ENCODE measurements around the gene NPAS3. TPM values are rescaled to one million over a fixed set of nuclear protein-coding genes. Genes with fewer than 3 reads are reported as not detected.

The NPAS3 gene
- total RNA-seq, 1 experiment from 2014 or later, result 0.90 TPM

DNA sequence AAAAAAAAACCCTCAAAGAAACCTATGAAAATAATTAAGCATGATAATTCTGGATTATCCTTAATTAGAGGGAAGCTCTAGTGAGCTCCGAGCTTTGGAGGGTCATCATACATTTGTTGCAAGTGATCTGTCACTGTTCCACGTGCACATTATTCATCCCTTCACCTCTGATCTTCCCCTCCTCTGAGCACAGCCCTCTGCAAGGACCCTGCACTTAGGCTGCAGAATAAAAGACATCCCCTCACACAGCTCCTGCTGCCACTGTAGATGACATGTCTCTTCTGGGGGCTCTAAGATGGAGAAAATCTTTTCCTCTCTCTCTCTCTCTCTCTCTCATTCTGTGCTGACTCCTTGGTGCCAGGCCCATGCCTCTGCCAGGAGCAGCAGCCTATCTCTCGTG, 711.8 kb downstream of the NPAS3 start:
- no peak for DNase-seq (ENCODE audit: low read depth, low spot score)
- in situ Hi-C loops (cut with HindIII; ENCODE audit: low pct_unique_long_range_greater_than_20kb, low sequenced_read_pairs), result no loop called here

DNA sequence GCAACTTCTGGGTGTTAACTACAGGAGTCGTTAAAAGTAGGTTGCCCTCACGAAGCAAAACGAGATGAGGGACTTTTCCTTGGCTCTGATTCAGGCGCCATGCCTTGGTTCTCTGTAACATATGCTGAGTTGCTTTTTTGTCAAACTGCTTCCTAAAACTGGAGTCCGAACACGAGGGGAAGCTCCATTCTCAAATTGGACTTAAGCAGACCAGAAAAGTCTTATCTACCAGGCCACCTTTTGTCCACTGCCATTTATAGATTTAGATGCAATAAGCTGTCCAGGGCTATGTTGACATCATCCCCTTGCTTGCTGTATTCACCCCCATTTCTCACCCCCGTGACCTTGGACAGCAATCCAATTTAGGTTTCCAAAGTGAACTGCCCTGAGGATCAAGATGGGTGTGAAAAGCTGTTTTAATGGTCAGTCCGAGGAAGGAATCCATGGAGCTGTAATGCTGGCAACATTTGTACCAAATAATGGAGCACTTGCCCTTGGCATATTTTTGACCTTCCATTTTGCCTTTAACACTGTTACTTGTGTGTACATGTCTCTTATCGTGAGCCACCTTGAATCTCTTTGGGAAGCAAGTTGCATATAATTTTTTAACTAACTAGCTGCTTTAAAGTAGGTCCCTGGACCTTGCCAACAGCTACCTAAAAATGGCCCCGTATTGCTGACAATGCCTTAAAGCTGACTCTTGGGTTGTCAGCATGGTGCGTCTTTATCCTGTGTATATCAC, 714.1 kb downstream of the NPAS3 start:
- DNase-seq (ENCODE audit: low read depth, low spot score), result no peak
- in situ Hi-C loops (cut with HindIII; ENCODE audit: low pct_unique_long_range_greater_than_20kb, low sequenced_read_pairs), result no loop called here

DNA sequence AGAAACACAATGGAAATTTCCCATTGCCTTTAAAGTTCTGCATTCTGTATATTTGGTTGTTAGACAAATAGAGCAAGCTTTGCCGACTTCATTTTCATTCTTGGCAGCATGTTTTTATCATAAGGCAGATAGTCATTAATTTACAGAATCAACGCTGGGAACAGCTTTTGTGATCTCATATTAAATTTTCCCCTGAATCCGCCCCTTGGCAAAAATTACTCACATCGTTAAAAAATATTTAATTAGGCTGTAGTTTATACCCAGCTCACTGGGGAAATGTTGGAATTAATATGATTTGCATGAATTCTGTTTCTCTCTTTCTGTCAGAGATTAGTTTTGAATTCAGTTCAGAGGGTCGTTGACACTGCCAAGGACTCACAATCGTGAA, 714.6 kb downstream of the NPAS3 start:
- no peak for DNase-seq (ENCODE audit: low read depth, low spot score)

DNA sequence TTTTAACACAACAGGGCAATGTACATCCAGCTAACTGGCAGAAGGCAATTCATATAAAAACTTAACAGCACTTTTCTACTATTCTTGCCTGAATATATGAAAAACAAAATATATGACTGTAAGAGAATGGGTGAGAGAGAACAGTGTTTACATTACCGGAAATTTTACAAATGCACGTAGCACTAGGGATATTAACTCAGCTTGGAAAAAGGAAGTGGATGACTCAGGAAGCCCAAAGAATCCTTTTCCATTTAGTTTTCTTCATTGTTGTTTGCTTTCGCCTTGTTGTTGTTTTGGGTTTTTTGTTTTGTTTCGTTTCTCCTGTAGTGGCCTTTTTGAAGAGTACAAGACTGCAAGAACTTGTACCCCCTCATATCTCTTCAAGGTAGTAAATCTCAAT, 716.7 kb downstream of the NPAS3 start:
- no peak for DNase-seq (ENCODE audit: low read depth, low spot score)
- in situ Hi-C loops (cut with HindIII; ENCODE audit: low pct_unique_long_range_greater_than_20kb, low sequenced_read_pairs), result no loop called here

More for the DNA sequence above, 714.6 kb downstream of the NPAS3 start:
- in situ Hi-C loops (cut with HindIII; ENCODE audit: low pct_unique_long_range_greater_than_20kb, low sequenced_read_pairs), result no loop called here

DNA sequence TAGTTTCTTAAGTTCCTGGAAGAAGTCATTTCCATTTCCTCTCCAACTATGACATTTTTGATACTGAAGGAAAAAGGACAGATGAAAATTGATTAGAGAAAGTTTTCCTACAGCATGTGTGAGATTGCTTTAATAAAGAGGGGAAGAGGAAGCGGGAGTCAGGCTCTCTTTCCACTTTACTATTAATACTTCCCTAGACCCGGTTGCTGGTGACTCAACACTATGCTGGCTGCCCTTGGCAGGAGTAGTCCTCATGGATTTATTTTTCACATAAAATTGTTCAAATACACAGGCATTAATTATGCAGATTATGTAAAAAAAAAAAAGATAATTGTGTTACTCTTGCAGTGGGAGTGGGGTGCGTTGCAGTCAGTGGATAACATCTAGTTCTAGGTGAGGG, 718.8 kb downstream of the NPAS3 start:
- in situ Hi-C loops (cut with HindIII; ENCODE audit: low pct_unique_long_range_greater_than_20kb, low sequenced_read_pairs), result no loop called here
- no peak for DNase-seq (ENCODE audit: low read depth, low spot score)

- DNase-seq (ENCODE audit: low read depth, low spot score), result no peak
- in situ Hi-C loops (cut with HindIII; ENCODE audit: low pct_unique_long_range_greater_than_20kb, low sequenced_read_pairs), result no loop called here
These were observed 721.6 kb downstream of the NPAS3 start for GRCh38 chr14:33660248-33660647.

GRCh38 chr14:33661101-33661500, 722.4 kb downstream of the NPAS3 start:
- in situ Hi-C loops (cut with HindIII; ENCODE audit: low pct_unique_long_range_greater_than_20kb, low sequenced_read_pairs), result no loop called here

DNA sequence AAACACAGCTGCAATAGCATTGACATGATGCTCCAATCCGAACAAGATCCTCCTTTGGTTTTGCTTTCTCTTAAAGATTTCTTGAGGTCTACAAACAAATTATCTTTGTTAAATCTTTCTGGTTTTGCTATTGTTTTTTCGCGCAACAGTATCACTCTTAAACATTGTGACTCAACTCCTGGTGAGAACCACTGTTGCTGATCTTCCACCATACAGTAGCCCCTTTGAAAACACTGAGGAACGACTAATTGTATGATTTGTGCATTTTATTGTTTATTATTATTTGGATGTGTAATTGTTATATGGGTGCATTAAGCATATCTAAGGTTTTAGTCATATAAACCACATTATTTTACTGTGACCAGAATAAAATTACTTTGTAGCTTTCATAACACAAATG, 729.4 kb downstream of the NPAS3 start:
- no peak for DNase-seq (ENCODE audit: low read depth, low spot score)
- in situ Hi-C loops (cut with HindIII; ENCODE audit: low pct_unique_long_range_greater_than_20kb, low sequenced_read_pairs), result no loop called here

More at GRCh38 chr14:33661101-33661500, 722.4 kb downstream of the NPAS3 start:
- no peak for DNase-seq (ENCODE audit: low read depth, low spot score)

- in situ Hi-C loops (cut with HindIII; ENCODE audit: low pct_unique_long_range_greater_than_20kb, low sequenced_read_pairs), result no loop called here
- no peak for DNase-seq (ENCODE audit: low read depth, low spot score)
These were observed 730.4 kb downstream of the NPAS3 start for GRCh38 chr14:33669111-33669510.

DNA sequence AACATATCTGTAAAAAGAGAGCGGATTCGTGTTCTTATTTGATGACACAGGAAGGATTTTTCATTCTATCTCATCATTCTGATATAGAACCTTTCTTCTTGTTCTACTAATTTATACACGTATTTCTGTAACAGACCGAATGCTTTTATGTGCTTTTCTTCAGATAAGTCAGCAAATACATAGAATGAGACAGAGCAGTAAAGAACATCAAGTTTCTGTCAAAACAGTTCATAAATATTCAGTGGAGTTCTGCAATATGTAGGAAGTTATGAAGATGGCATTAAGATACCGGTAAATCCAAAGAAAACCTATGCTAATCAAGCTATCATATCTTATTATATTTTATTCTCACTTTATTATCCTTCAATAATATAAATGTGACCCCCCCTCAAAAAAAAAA, 731.6 kb downstream of the NPAS3 start:
- in situ Hi-C loops (cut with HindIII; ENCODE audit: low pct_unique_long_range_greater_than_20kb, low sequenced_read_pairs), result no loop called here
- no peak for DNase-seq (ENCODE audit: low read depth, low spot score)

DNA sequence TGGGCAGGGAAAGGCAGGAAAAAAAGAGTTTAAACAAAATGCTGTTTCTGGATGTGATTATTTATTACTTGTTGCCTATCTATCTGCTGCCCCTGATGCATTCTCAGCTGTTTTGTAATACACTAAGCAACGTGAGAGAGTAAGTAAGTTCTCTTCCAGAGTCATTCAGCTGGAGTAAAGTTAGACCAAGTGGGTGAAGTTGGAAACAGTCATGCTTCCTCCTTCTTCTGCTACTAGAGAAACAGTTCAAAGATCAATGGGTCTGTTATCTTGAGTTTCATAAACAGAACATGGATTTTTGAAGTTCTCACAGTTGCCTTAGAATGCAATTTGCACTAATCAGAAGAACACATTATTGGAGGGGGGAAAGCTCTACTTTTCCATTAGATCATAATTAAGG, 732.9 kb downstream of the NPAS3 start:
- no peak for DNase-seq (ENCODE audit: low read depth, low spot score)
- in situ Hi-C loops (cut with HindIII; ENCODE audit: low pct_unique_long_range_greater_than_20kb, low sequenced_read_pairs), result no loop called here

GRCh38 chr14:33674927-33675326, 736.2 kb downstream of the NPAS3 start:
- in situ Hi-C loops (cut with HindIII; ENCODE audit: low pct_unique_long_range_greater_than_20kb, low sequenced_read_pairs), result no loop called here
- DNase-seq (ENCODE audit: low read depth, low spot score), result no peak

- in situ Hi-C loops (cut with HindIII; ENCODE audit: low pct_unique_long_range_greater_than_20kb, low sequenced_read_pairs), result no loop called here
These were observed 736.9 kb downstream of the NPAS3 start for GRCh38 chr14:33675415-33676130.

GRCh38 chr14:33676135-33676566, 737.5 kb downstream of the NPAS3 start:
- DNase-seq (ENCODE audit: low read depth, low spot score), result peak; percentile 88
- in situ Hi-C loops (cut with HindIII; ENCODE audit: low pct_unique_long_range_greater_than_20kb, low sequenced_read_pairs), result no loop called here

More at GRCh38 chr14:33675415-33676130, 736.9 kb downstream of the NPAS3 start:
- no peak for DNase-seq (ENCODE audit: low read depth, low spot score)

GRCh38 chr14:33676891-33677290, 738.2 kb downstream of the NPAS3 start:
- in situ Hi-C loops (cut with HindIII; ENCODE audit: low pct_unique_long_range_greater_than_20kb, low sequenced_read_pairs), result no loop called here
- no peak for DNase-seq (ENCODE audit: low read depth, low spot score)

DNA sequence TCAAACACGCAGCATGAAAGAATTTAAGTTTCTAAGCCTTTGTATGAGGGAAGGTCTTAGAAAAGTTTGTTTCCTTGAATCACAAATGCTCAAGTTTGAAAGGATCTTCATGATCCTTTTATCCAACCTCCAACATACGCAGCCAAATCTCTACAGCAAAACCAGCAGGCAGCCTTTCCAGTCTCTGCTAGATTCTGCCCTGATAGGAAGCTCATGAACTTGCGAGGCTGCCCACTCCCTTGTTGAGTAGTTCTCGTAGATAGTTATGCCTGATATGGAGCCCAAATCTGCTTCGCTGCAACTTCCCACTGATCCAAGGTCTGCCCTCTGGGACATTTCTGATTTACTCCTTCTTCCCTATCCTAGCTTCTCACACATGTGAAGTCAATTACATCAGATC, 739.3 kb downstream of the NPAS3 start:
- DNase-seq (ENCODE audit: low read depth, low spot score), result no peak
- in situ Hi-C loops (cut with HindIII; ENCODE audit: low pct_unique_long_range_greater_than_20kb, low sequenced_read_pairs), result no loop called here

GRCh38 chr14:33679025-33679424, 740.3 kb downstream of the NPAS3 start:
- in situ Hi-C loops (cut with HindIII; ENCODE audit: low pct_unique_long_range_greater_than_20kb, low sequenced_read_pairs), result no loop called here
- DNase-seq (ENCODE audit: low read depth, low spot score), result no peak

- in situ Hi-C loops (cut with HindIII; ENCODE audit: low pct_unique_long_range_greater_than_20kb, low sequenced_read_pairs), result no loop called here
- DNase-seq (ENCODE audit: low read depth, low spot score), result no peak
These were observed 741.0 kb downstream of the NPAS3 start for GRCh38 chr14:33679461-33680225.
